ENCODE data around the gene NME5.
"Not testable (repeated sequence)": the region's sequence is repeated elsewhere in the genome, so short reads cannot be mapped to it uniquely, and the experiment has no call there.

NME5 gene, protein sequence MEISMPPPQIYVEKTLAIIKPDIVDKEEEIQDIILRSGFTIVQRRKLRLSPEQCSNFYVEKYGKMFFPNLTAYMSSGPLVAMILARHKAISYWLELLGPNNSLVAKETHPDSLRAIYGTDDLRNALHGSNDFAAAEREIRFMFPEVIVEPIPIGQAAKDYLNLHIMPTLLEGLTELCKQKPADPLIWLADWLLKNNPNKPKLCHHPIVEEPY

DNA sequence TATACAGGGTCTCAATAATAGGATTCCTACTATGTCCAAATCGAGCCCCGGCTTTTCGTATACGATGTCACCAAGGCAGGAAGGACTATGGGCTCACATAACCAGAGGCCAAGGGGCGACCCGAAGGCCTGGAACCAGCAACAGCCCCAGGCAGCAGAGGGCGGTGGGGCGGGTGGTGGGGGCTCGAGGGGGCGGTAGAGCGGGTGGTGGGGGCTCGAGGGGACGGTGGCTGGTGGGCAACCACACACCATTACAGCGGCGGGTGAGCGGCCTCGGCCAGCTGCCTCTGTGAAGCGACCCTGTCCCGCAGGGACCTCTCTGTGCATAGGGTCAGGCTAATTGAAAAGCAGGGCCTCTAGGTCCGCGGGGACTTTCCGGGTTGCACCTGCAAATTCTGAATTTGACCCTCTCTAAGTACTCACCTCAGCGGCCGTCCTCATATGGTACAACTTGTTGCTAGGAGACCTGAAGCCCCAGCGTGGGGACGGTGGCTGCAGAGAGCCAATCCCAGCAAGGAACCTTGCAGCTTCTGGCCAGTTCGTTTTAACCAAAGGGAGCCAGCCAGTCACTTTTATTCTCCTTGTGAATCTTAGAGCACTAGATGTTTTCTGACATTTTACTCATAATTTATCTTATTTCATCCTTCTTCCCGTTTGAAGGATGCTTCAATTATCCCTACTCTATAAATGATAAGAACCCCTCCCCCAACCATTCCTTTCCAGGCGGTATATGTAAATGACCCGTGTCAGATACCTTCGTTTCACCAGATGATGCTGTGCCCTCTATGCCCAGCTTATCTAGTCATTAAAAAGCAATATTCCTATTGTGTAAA, at the start of gene NME5:
Gene NME5, minus strand, starts transcription at position 480 of the 832 bp plus-strand sequence. CDS start 648 bp downstream, outside the sequence.
- DNase-seq = no peak

DNA sequence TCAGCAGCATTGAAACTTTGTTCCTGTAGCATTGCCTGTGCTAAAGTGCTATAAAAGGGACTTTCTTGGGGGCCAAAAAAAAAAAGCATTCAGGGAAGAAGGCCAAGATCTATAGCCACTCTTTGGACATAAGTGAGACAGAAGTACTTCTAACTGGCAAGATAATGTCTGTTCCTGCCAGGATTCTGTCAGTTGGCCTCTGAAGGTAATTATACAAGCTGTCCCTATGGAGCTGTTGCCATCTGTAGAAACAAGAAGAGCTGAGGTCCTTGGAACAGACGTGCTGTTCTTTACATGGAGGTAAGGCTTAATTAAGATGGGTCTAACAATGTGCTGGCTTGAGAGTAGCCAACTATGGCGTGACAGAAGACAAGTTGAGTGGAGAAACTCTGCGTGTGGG, 49.4 kb upstream of the NME5 start:
- DNase-seq = peak; percentile 1

DNA sequence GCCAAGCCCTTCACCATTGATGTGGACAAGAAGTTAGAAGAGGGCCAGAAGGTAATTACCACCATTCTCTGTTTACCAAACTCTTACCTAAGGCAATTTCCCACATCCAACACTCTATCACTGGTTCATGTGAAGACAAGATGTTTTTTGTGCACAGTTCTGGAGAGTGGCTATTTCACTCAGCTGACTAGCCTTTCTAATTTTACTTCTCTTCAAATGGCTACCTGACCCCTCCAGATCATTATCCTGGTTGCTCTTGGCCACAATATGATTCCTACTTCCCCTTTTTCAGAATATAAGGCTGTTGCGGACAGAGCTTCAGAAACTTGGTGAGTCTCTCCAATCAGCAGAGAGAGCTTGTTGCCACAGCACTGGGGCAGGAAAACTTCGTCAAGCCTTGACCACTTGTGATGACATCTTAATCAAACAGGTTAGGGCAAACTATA, 46.8 kb upstream of the NME5 start:
- DNase-seq = no peak

DNA sequence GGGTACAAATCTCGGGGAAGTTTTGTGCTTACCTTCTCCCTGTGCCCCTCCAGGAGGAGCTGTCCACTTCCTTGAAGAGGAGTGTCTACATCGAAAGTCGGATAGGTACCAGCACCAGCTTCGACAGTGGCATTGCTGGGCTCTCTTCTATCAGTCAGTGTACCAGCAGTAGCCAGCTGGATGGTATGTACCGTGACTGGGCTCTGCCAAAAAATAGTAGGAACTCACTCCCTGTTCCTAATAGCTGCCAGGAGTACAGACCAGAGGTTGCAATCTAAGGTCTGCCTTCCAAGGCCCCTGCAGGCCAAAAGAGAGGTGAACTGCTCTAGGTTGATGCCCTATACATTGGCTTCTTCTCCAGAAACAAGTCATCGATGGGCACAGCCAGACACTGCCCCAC, 43.6 kb upstream of the NME5 start:
- no peak for DNase-seq

DNA sequence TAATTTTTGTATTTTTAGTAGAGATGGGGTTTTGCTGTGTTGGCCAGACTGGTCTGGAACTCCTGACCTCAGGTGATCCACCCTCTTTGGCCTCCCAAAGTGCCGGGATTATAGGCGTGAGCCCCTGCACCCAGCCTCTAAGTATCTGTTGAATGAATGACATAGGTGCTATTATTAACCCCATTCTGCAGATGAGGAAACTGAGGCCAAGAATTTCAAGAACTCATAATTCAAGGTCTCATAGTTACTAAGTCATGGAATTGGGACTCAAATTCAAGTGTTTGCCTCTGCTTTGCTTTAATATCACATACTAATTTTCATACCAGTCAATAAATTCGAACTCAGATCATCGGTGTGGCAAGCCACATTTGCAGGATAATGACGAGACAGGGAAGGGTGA, 41.6 kb upstream of the NME5 start:
- no peak for DNase-seq

DNA sequence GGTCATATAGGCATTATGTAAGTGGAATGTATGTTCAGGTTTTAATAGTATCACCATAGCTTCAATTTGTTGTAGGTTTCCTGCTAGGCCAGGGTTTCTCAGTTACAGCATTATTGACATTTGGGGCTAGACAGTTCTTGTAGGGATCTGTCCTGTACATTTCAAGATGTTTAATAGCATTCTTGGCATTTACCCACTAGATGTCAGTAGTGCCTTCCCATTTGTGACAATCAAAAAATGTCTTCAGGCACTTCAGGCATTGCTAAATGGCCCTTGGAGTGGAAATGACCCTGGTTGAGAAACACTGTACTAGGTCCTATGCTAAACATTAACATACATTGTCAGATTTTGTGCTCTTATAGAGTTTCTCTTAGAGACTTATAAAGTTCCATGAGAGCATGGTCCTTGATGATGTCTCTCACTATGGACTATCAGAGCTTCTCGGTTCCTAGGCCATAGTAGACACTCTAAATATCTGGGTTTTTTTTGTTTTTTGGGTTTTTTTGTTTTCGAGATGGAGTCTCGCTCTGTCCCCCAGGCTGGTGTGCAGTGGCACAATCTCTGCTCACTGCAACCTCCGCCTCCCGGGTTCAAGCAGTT, 41.1 kb upstream of the NME5 start:
- peak; percentile 56 for DNase-seq

DNA sequence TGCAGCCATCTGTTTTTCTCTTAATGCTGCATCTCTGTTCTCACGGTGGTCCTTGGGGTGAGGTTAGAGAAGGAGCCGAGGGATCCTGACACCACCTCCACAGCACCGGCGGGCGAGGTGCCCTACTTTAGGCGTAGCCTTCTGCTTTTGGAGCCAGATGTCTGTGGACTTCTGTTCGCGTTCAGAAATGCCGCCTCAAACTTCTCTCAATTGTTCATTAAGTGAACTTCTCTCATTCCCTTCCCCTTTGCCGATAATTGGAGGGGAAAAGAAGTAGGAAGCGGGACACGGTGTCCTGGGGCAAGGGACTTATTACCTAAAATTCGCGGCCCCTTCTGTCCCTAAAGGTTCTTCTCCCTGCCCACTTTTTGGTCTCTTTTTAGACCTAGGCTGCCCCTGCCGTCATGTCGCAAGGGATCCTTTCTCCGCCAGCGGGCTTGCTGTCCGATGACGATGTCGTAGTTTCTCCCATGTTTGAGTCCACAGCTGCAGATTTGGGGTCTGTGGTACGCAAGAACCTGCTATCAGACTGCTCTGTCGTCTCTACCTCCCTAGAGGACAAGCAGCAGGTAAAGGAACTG, 40.1 kb upstream of the NME5 start:
- DNase-seq = peak; percentile 2

DNA sequence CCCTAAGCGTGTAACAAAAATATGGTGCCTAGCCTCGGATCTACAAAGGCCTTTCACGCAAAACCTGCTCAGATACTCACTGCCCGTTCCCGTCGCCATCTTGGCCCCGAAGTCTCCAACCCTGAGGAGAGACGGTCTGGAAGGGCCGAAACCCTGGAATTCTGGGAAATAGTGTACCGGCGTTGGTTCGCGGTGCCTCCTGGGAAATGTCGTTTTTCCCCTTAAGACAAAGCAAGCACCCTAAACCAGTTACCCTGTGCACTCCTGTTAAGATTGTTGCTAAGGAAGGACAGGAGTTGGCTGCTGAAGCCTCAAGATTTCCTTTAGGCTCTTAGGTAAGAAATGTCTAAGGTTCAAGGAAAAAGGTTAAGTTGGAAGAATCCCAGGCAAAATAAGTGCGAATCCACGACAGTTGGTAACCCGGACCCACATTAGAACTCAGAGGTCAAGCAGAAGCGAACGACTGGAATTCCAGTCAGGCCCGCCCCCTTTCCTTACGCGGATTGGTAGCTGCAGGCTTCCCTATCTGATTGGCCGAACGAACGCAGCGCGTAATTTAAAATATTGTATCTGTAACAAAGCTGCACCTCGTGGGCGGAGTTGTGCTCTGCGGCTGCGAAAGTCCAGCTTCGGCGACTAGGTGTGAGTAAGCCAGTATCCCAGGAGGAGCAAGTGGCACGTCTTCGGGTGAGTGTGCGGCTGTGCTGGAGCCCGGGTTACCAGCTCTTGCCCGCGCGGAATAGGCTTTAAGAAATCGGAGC, 39.5 kb upstream of the NME5 start, which contains the start of the genes BRD8 and KIF20A:
Gene BRD8, minus strand, starts transcription at position 115 of the 761 bp plus-strand sequence. Its CDS starts 16 bp downstream, at position 99.
Gene KIF20A, plus strand, starts transcription at position 597 of the 761 bp plus-strand sequence. CDS start 569 bp downstream, outside the sequence.
- DNase-seq = peak; percentile 93

DNA sequence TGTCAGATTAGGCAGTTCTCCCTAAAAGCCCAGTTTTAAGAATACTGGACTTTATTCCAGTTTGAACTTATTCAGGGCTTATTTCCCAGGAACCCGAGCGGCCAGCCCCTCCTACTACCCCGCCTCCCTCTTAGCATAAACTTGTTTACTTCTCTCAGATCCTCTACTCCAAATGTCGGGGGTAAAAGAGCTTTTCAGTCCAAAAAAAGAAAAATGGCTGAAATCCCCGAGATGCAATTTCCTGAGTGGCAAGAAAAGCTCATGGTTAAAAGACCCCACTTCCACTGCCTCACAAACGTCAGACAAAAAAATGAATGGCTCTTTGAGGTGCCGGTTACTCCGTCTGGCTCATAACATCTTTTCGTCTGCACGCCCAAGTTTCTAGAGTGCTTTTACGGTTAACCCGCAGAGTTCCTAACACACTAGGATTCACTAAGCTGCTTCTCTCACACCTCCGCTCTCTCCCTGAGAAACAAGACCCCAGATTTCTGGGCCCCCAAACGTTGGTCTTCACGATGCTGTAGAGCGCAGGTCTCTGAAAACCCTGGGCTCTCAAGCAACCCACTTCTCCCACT, 38.8 kb upstream of the NME5 start:
- peak; percentile 36 for DNase-seq

DNA sequence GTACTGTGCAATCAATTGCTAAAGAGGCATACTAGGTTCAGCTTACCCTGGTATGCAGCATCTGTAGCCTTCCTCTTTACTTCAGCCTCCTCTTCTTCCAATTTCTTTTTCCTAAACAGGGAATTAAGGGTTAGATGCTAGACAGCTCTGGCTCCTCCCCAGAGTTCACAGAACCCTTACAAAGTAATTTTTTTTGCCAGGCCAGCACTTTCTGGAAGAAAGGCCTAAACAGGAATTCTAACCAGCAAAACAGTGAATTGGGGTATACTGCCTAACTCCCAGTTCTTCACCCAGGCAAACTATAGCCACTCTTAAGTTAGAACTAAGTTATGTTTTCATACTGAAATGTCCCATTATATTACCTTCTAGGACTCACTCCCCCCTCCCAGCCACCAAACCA, 31.1 kb upstream of the NME5 start:
- DNase-seq = no peak

DNA sequence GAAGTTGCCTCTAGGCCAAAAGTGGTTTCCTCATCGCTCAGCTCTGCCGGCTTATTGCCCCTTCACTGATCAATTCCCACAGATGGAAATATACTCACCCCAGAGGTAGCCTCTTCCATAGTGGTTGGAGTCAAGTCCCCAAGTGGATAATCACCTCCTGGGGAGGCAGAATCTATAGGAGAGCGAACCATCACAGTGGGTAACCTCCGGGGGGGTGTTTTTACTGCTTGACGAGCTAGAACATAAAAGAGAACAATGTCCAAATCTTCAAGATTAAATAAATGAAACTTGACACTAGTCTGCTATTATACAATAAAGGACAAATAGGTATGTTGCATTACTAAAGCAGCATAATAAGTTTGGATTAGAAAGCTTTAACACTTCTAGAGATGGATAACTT, 29.9 kb upstream of the NME5 start:
- no peak for DNase-seq

DNA sequence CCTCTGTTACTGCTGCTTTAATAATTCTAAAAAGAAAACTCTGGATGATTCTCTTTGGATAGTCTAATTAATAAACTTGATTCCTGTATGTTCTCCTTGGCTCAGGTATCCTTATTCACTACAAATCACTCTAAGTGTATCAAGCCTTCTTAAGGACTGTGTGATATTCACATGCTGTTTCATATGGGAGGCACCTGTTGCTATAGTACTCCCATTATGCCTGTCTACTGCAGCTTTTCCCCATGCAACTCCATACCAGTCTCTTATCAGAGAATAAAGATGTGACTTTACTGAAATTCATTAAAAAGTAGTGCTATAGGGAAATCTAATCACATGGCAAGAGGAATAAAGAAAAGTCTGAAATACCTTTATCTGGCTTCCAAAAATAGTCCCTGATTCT, 24.5 kb upstream of the NME5 start:
- no peak for DNase-seq

DNA sequence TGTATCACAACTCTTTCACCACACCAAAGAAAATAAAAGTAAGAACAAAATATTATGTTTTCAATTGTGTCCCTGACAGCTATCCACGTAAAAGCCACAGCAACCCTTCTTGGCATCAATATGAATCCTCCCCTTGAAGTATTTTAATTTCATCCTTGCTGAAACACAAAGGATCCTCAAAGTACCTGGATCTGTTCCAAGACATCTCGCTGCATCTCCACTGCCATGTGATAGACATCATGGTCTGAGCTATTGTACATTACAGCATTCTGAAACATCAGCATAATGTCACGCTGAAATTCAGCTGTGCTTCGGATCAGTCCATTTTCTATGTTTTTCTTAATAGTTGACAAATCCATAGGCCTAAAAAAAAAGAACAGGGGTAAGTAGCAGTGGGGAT, 21.5 kb upstream of the NME5 start:
- no peak for DNase-seq

DNA sequence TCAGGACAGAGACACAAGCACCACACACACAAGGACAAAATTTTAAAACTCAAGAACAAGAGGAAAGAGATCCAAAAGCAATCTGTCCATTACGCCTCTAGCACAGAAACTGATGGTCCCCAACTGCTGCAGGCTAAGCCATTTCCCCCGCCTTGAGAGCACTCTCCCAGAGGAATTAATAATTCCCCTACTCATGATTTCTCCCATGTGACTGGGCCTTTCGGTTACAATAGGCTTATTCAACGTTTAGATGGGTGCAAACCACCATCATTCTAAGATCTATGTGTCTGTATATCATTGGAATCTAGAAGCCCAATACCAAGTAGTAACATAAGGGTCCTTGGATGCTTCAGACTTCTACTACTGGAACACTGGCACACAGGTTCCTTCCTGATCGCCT, 20.4 kb upstream of the NME5 start:
- DNase-seq = no peak

DNA sequence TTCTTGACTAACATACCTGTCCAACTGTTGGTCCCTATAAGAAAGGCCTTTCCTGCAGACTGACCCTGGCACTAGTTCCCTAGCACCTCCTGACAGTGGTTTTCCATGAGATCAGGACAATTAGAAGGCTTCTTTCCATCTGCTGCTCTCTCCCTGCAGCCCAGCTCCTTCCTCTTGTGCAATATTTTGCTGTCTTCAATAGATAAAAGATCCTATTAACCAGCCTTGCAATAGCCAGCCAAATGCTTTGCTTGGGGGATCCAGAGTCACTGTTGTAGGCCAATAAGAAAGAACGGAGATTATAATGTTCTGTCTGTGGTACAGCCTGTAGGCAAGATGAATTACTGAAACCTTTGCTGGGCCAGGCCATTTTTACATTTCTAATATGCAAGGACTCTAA, 18.4 kb upstream of the NME5 start:
- no peak for DNase-seq

DNA sequence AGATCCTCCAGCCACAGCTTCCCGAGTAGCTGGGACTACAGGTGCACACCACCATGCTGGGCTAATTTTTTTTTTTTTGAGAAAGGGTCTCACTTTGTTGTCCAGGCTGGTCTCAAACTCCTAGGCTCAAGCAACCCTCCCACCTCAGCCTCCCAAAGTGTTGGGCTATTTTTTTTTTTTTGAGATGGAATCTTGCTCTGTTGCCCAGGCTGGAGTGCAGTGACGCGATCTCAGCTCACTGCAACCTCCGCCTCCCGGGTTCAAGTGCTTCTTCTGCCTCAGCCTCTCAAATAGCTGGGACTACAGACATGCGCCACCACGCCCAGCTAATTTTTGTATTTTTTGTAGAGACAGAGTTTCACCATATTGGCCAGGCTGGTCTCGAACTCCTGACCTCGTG, 16.7 kb upstream of the NME5 start:
- not testable (repeated sequence) for DNase-seq

DNA sequence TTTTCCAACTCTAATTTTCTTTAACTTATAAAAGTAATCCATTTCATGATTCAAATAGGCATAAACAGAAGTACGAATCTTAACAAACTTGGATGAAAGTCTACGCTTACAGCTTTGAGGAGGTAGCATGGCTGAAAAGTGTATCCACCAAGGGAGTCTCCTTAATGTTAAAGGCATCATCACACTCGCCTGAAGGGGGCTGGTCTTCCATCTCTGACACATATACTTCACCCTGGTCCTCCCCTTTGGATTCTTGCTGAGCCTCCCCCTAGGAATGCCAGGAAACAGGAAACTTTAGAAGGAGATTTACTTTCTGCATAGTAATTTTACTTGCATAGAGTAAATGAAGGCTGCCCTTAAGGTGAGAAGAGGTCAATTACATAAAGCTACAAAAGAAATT, 10.3 kb upstream of the NME5 start:
- DNase-seq = no peak

DNA sequence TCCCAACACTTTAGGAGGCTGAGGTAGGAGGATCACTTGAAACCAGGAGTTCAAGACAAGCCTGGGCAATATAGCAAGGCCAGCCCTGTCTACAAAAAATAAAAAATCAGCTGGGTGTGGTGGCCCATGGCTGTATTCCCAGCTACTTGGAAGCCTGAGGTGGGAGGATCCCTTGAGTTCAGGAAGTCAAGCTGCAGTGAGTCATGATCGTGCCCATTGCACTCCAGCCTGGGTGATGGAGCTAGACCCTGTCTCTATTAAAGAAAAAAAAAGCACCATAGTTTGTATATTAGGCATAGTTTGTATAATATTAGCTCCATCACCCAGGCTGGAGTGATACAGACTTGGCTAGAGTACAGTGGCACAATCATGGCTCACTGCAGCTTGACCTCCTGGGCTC, 9.6 kb upstream of the NME5 start:
- no peak for DNase-seq

DNA sequence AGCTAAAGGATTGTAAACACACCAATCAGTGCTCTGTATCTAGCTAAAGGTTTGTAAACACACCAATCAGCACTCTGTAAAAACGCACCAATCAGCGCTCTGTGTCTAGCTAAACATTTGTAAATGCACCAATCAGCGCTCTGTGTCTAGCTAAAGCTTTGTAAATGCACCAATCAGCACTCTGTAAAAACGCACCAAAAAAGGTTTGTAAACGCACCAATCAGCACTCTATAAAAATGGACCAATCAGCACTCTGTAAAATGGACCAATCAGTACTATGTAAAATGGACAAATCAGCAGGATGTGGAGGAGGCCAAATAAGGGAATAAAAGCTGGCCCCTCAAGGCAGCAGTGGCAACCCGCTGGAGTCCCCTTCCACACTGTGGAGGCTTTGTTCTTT, 4.3 kb upstream of the NME5 start:
- DNase-seq = not testable (repeated sequence)

DNA sequence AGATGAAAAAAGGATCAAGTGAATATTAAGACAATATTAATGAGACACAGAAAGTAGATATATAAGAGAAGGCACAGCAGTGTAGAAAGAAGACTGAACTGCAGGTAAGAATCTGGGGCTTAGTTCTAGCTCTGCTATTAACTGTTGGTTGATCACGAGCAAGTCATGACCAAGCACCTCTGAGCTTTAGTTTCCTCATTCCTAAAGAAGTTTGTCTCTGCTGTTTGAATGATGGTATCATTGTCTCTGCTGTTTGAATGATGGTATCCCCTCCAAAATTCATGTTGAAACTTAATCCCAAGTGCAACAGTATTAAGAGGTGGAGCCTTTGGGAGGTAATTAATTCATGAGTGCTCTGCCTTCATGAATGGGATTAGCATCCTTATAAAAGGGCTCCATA, 2.5 kb upstream of the NME5 start:
- DNase-seq = no peak

DNA sequence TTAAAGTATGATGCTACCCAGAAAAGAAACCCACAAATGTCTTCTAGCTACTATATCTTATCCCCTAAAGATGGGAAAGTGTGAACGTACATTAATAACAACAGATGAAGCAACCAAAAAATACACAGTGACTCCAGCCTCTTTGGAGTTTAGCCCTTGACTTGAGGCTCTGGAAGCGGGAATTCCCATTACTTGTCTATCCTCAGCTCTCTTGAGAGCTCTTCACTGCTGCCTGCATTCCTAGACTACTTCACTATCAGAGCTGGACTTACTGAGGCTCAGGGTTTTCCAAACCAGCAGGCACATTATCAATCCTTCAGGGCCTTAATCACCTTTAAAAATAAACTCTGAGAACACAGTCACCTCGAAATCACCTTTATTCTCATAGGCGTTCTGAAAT, 1.0 kb upstream of the NME5 start:
- no peak for DNase-seq

DNA sequence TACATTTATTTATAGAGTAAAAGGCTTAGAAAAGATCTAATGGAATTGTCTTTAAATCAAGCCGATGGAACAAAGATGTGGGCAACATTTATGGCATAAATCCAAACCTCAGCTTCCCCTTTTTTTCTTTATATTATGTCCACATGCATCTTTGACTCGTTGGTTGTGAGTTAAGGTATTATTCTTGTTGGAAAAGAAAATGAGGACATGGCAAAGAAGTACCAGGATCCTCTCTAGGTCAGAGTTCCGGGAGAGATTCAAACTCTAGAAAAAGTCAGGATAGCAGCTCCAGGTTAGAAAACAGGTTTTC, 508 bp upstream of the NME5 start:
- no peak for DNase-seq

DNA sequence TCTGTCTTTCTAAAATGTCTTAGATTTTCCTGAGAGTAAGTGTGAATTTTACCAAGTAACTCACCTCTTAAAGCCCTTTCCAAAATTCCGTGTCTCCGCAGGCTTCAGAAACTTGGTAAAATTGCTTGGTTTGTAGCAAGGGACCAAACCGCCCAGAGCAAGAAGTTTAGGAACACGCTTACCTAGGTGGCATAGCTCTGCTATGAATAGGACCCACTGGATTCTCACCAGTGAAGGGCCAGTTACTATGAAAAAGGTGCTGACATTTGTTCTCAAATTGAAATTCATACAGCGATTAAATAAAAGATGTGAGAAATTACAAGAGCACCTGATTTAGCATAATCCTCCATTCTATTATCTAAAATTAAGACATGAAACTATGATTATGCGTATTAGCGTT, 6.7 kb downstream of the NME5 start:
- DNase-seq = no peak
